Tibial nerve (tissue), 4 donors: ENCODE data around the gene RNF111. TPM values are rescaled to one million over a fixed set of nuclear protein-coding genes. Genes with fewer than 3 reads are reported as not detected.
A peak's percentile ranks its signal among the peaks of the same experiment; 100 is the strongest.
"Not testable (repeated sequence)": the region's sequence is repeated elsewhere in the genome, so short reads cannot be mapped to it uniquely, and the experiment has no call there.

Experiments
- DNase-seq, 2 donors: peaks; one replicate each; pipeline ENCODE4 v3.0.0-alpha.2; 2019; ENCODE audit warnings: low spot score in 2 of 2
- H3K27ac ChIP-seq, 4 donors: fragments of 200-600 bp; sonication (generic) in 3 of 4; one replicate each; pipeline ENCODE4 v1.5.1; 2017 to 2019; ENCODE audit warnings: mild to moderate bottlenecking in 1 of 4
- H3K27me3 ChIP-seq, 2 donors: fragments of 200-600 bp; sonication (generic) in 1 of 2; one replicate each; pipeline versions ENCODE4 v1.5.1 to v1.6.0; 2017 to 2019
- H3K36me3 ChIP-seq, 3 donors: fragments of 200-600 bp; sonication (generic); one replicate each; pipeline ENCODE4 v1.5.1; 2018 to 2019
- H3K4me1 ChIP-seq, 4 donors: fragments of 200-600 bp; sonication (generic) in 3 of 4; one replicate each; pipeline ENCODE4 v1.5.1; 2017 to 2019
- H3K4me3 ChIP-seq, 4 donors: fragments of 200-600 bp; sonication (generic) in 3 of 4; one replicate each; pipeline ENCODE4 v1.5.1; 2017 to 2019; ENCODE audit warnings: mild to moderate bottlenecking in 1 of 4, moderate library complexity in 1 of 4
- H3K9me3 ChIP-seq, 4 donors: fragments of 200-600 bp; sonication (generic) in 3 of 4; one replicate each; pipeline ENCODE4 v1.5.1; 2017 to 2019
- CTCF ChIP-seq, 5 experiments: fragments of 200-600 bp in 3 of 5; fragments of 450-650 bp in 2 of 5; sonication (generic) in 3 of 5; IDR thresholded peaks; one replicate each; pipeline ENCODE4 v1.5.1; 2016 to 2019; ENCODE audit warnings: antibody characterized with exemption in 5 of 5, mild to moderate bottlenecking in 3 of 5, moderate library complexity in 2 of 5
- EP300 ChIP-seq, 2 donors: sonication (generic); formaldehyde crosslinking; IDR thresholded peaks; one replicate each; pipeline ENCODE4 v1.6.1; 2017; ENCODE audit warnings: antibody characterized with exemption in 2 of 2, mild to moderate bottlenecking in 1 of 2
- POLR2A ChIP-seq, 2 donors: fragments of 450-650 bp; IDR thresholded peaks; one replicate each; pipeline ENCODE4 v1.6.1; 2017; ENCODE audit warnings: antibody characterized with exemption in 2 of 2, mild to moderate bottlenecking in 2 of 2, moderate library complexity in 2 of 2
- WGBS, 2 donors: methylation state at CpG; one replicate each; pipeline ENCODE4 v1.1.5; 2018; 5-methylcytosine and 5-hydroxymethylcytosine counted together
- total RNA-seq, 4 donors: library from RNA; depleted of rRNA; stranded (reverse); fragments of >200 nt; gene quantifications; one replicate each; pipeline ENCODE4 v1.1.0, GENCODE V29; 2016

Gene RNF111
- total RNA-seq, 4 donors from 2014 or later, result 18.8 to 30.3 (median 20.6) TPM

GRCh38 chr15:58994906-58995453 lies 7.5 kb downstream of the RNF111 start:
- no peak overlapping the region for H3K27ac ChIP-seq
- WGBS, 2 donors, result 88 to 96% methylated on average over 1 of the region's 1 CpG
- H3K9me3 ChIP-seq, result no peaks in the 10 kb centered on the region
- TF ChIP-seq CTCF (IDR thresholded peaks at IDR 0.05) (no peak), POLR2A (IDR thresholded peaks at IDR 0.05) (no peak), EP300 (IDR thresholded peaks at IDR 0.05) (no peak)
- H3K27me3 ChIP-seq, result no peaks in the 10 kb centered on the region
- H3K4me3 ChIP-seq, result no peak overlapping the region
- peaks cover 0 to 32% (median 0%) of the 10 kb centered on the region in 4 donors for H3K4me1 ChIP-seq
- peaks cover 0 to 19% (median 0%) of the 10 kb centered on the region in 3 donors for H3K36me3 ChIP-seq
- no peak for DNase-seq

- H3K4me3 ChIP-seq, result no peak overlapping the region
- H3K27ac ChIP-seq, result no peak overlapping the region
- no peaks in the 10 kb centered on the region for H3K9me3 ChIP-seq
- peaks cover 0 to 36% (median 0%) of the 10 kb centered on the region in 4 donors for H3K4me1 ChIP-seq
- TF ChIP-seq CTCF (IDR thresholded peaks at IDR 0.05), result no peak
- no peak for TF ChIP-seq EP300 (IDR thresholded peaks at IDR 0.05)
- no peak for TF ChIP-seq POLR2A (IDR thresholded peaks at IDR 0.05)
- DNase-seq, result no peak
- 95 to 98% methylated on average over 2 of the region's 2 CpGs for WGBS, 2 donors
- H3K27me3 ChIP-seq, result no peaks in the 10 kb centered on the region
- H3K36me3 ChIP-seq, result peaks cover 0 to 9% (median 0%) of the 10 kb centered on the region in 3 donors
Measured at GRCh38 chr15:58999694-59000093, 12.2 kb downstream of the RNF111 start.

- H3K4me3 ChIP-seq, H3K36me3 ChIP-seq, H3K27ac ChIP-seq, H3K27me3 ChIP-seq, DNase-seq, H3K9me3 ChIP-seq: not testable (repeated sequence)
- WGBS, 2 donors, result 97 to 98% methylated on average over 10 of the region's 10 CpGs
- peaks cover 0 to 32% (median 0%) of the 10 kb centered on the region in 4 donors for H3K4me1 ChIP-seq
Measured at GRCh38 chr15:59000251-59000650, 12.8 kb downstream of the RNF111 start.

- TF ChIP-seq EP300 (IDR thresholded peaks at IDR 0.05) (no peak), POLR2A (IDR thresholded peaks at IDR 0.05) (no peak), CTCF (IDR thresholded peaks at IDR 0.05) (no peak)
- H3K4me3 ChIP-seq, result no peak overlapping the region
- no peak for DNase-seq
- H3K4me1 ChIP-seq, result peaks cover 0 to 26% (median 0%) of the 10 kb centered on the region in 4 donors
- no peaks in the 10 kb centered on the region for H3K27me3 ChIP-seq
- no peak overlapping the region for H3K27ac ChIP-seq
- 95 to 96% methylated on average over 5 of the region's 5 CpGs for WGBS, 2 donors
- no peaks in the 10 kb centered on the region for H3K9me3 ChIP-seq
- peaks cover 0 to 9% (median 0%) of the 10 kb centered on the region in 3 donors for H3K36me3 ChIP-seq
Measured at GRCh38 chr15:59001946-59002345, 14.5 kb downstream of the RNF111 start.

GRCh38 chr15:59002418-59002859 lies 15.0 kb downstream of the RNF111 start:
- Histone ChIP-seq H3K36me3 (peaks cover 0 to 9% (median 0%) of the 10 kb centered on the region in 3 donors), H3K9me3 (no peaks in the 10 kb centered on the region), H3K4me1 (peaks cover 0 to 24% (median 0%) of the 10 kb centered on the region in 4 donors), H3K27me3 (no peaks in the 10 kb centered on the region), H3K4me3 (no peak overlapping the region), H3K27ac (no peak overlapping the region)
- no peak for TF ChIP-seq CTCF (IDR thresholded peaks at IDR 0.05)
- TF ChIP-seq EP300 (IDR thresholded peaks at IDR 0.05), result peak in 1 of 2 donors; percentile 12
- no peak for DNase-seq
- 85 to 86% methylated on average over 2 of the region's 2 CpGs for WGBS, 2 donors
